ENCODE data around the gene LENG8. TPM values are rescaled to one million over a fixed set of nuclear protein-coding genes. Genes with fewer than 3 reads are reported as not detected.

LENG8 gene
- total RNA-seq, 3 donors from 2014 or later (not counting 1 experiment from before 2014, with no cell fraction given), result 479 to 563 (median 507) TPM

DNA sequence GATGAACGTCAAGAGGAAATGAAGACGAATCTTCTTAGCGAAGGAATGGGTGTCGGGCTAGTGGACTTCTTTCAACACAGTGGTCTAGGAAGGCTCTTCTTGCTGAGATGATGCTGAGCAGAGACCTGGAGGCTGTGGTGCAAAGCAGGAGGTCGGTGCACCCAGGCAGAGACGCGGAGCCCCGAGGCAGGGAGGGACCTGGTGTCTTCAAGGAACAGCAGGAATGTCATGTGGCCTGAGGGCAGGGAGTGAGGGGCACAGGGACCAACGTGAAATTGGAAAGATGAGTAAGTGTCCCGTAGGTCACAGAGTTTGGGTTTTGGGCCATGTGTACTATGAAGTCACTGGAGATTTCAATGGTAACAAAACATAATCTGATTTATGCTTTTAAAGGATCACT is 35.5 kb downstream of the LENG8 start:
- Histone ChIP-seq H3K4me3 (ENCODE audit: low read length) (no peak overlapping the region), H3K9me3 (ENCODE audit: control insufficient read depth, insufficient read depth, low read length) (no peaks in the 10 kb centered on the region), H3K36me3 (ENCODE audit: control insufficient read depth, insufficient read depth, low read length) (no peaks in the 10 kb centered on the region), H3K27ac (ENCODE audit: low read length) (no peak overlapping the region), H3K4me1 (ENCODE audit: control insufficient read depth, insufficient read depth, low read length) (peaks cover 36% of the 10 kb centered on the region), H3K27me3 (ENCODE audit: control insufficient read depth, insufficient read depth, low read length) (peaks cover 9% of the 10 kb centered on the region)
- Mint-ChIP-seq H3K27me3 (ENCODE audit: low read depth in 2 of 2) (peaks cover 23% of the 10 kb centered on the region in 2 donors), H3K4me3 (no peak overlapping the region), H3K9me3 (no peaks in the 10 kb centered on the region), H3K36me3 (no peaks in the 10 kb centered on the region), H3K27ac (no peak overlapping the region), H3K4me1 (peaks cover 33 to 53% of the 10 kb centered on the region in 2 donors)
- intact Hi-C loops (cut with micrococcal nuclease), result loop anchor here (5.0 kb wide), 2 partner anchors 48 to 68 kb away; no protein-coding TSS in a partner anchor
- no peak for DNase-seq
- WGBS (ENCODE audit: insufficient coverage), result 86% methylated on average over 10 of the region's 10 CpGs
- TF ChIP-seq, protein P1, sequence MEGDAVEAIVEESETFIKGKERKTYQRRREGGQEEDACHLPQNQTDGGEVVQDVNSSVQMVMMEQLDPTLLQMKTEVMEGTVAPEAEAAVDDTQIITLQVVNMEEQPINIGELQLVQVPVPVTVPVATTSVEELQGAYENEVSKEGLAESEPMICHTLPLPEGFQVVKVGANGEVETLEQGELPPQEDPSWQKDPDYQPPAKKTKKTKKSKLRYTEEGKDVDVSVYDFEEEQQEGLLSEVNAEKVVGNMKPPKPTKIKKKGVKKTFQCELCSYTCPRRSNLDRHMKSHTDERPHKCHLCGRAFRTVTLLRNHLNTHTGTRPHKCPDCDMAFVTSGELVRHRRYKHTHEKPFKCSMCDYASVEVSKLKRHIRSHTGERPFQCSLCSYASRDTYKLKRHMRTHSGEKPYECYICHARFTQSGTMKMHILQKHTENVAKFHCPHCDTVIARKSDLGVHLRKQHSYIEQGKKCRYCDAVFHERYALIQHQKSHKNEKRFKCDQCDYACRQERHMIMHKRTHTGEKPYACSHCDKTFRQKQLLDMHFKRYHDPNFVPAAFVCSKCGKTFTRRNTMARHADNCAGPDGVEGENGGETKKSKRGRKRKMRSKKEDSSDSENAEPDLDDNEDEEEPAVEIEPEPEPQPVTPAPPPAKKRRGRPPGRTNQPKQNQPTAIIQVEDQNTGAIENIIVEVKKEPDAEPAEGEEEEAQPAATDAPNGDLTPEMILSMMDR (IDR thresholded peaks at IDR 0.05), result no peak
- no peak for ATAC-seq

DNA sequence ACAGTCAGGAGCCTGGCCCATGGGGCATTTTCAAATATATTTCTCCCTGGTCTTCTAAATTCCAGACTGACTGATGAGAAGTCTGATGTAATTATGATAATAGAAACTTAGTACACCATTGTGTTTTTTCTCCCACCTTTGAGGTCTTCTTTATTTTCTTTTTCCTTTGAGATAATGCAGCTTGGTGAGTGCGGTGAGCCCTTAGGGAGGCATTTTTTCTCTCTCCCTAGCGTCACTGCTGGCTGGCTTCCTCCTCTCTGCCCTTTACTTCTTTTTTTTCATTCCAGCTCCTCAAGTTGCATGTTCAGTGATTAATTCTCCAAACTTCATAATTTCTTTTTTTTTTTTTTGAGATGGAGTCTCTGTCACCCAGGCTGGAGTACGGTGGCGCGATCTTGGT is 36.9 kb downstream of the LENG8 start:
- H3K4me1 ChIP-seq (ENCODE audit: control insufficient read depth, insufficient read depth, low read length), result peaks cover 25% of the 10 kb centered on the region
- peaks cover 19 to 41% of the 10 kb centered on the region in 2 donors for H3K4me1 Mint-ChIP-seq
- no peak overlapping the region for H3K4me3 Mint-ChIP-seq
- peaks cover 28 to 29% of the 10 kb centered on the region in 2 donors for H3K27me3 Mint-ChIP-seq (ENCODE audit: low read depth in 2 of 2)
- no peak overlapping the region for H3K4me3 ChIP-seq (ENCODE audit: low read length)
- H3K27ac Mint-ChIP-seq, result no peak overlapping the region
- 83% methylated on average over 5 of the region's 5 CpGs for WGBS (ENCODE audit: insufficient coverage)
- DNase-seq (no peak), ATAC-seq (no peak)
- peaks cover 13% of the 10 kb centered on the region for H3K27me3 ChIP-seq (ENCODE audit: control insufficient read depth, insufficient read depth, low read length)
- H3K9me3 Mint-ChIP-seq, result no peaks in the 10 kb centered on the region
- no peaks in the 10 kb centered on the region for H3K36me3 Mint-ChIP-seq
- intact Hi-C loops (cut with micrococcal nuclease), result no loop called here
- no peak overlapping the region for H3K27ac ChIP-seq (ENCODE audit: low read length)
- TF ChIP-seq, protein P1 (IDR thresholded peaks at IDR 0.05), result no peak
- H3K9me3 ChIP-seq (ENCODE audit: control insufficient read depth, insufficient read depth, low read length), result no peaks in the 10 kb centered on the region
- no peaks in the 10 kb centered on the region for H3K36me3 ChIP-seq (ENCODE audit: control insufficient read depth, insufficient read depth, low read length)

DNA sequence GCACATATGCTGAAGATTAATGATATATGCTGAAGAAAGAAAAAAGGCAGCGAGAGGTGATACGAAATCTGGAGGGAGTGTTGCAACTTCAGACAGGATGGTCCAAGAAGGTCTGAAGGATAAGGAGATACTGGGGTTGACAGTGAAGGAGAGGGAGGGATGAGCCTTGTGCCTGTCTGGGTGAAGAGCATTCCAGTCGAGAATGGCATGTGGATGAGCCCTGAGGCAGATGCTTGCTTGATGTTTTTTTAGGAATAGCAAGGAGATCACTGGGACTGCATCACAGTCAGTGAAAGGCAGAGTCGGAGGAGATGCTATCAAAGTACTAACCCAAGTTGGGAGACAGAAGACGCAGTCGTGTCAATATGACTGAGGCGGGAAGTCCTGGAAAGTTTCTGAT is 40.3 kb downstream of the LENG8 start:
- H3K9me3 Mint-ChIP-seq, result no peaks in the 10 kb centered on the region
- H3K4me3 ChIP-seq (ENCODE audit: low read length), result no peak overlapping the region
- no peaks in the 10 kb centered on the region for H3K9me3 ChIP-seq (ENCODE audit: control insufficient read depth, insufficient read depth, low read length)
- H3K27me3 Mint-ChIP-seq (ENCODE audit: low read depth in 2 of 2), result peaks cover 27 to 34% of the 10 kb centered on the region in 2 donors
- DNase-seq (no peak), ATAC-seq (no peak)
- H3K27ac Mint-ChIP-seq, result no peak overlapping the region
- no peak overlapping the region for H3K27ac ChIP-seq (ENCODE audit: low read length)
- no peaks in the 10 kb centered on the region for H3K36me3 Mint-ChIP-seq
- H3K27me3 ChIP-seq (ENCODE audit: control insufficient read depth, insufficient read depth, low read length), result peaks cover 10% of the 10 kb centered on the region
- peaks cover 0 to 23% of the 10 kb centered on the region in 2 donors for H3K4me1 Mint-ChIP-seq
- H3K4me1 ChIP-seq (ENCODE audit: control insufficient read depth, insufficient read depth, low read length), result no peaks in the 10 kb centered on the region
- intact Hi-C loops (cut with micrococcal nuclease), result no loop called here
- 84% methylated on average over 7 of the region's 7 CpGs for WGBS (ENCODE audit: insufficient coverage)
- H3K36me3 ChIP-seq (ENCODE audit: control insufficient read depth, insufficient read depth, low read length), result no peaks in the 10 kb centered on the region
- H3K4me3 Mint-ChIP-seq, result no peak overlapping the region
- TF ChIP-seq, protein P1 (IDR thresholded peaks at IDR 0.05), result no peak

DNA sequence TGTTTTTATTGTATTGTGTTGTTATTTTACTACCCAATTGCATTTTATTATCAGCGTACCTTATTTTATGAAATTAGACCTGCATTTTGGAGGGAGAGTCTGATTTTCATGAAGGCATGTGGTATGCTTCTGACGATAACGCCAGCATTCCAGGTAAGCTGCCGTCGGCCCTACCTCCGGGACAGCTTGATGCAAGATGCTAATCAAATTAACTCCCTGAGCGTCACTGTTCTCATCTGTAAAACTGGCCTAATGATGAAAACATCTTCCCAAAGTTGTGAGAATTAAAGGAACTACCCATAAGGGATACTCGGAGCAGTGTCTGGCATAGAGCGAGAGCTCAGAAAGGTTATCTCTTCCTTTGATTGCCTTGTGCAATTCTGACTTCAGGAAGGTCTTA is 40.8 kb downstream of the LENG8 start:
- WGBS (ENCODE audit: insufficient coverage), result 82% methylated on average over 9 of the region's 9 CpGs
- no peak overlapping the region for H3K4me3 Mint-ChIP-seq

More for the DNA sequence above, 40.8 kb downstream of the LENG8 start:
- Mint-ChIP-seq H3K27me3 (ENCODE audit: low read depth in 2 of 2) (peaks cover 25 to 33% of the 10 kb centered on the region in 2 donors), H3K4me1 (peaks cover 0 to 21% of the 10 kb centered on the region in 2 donors), H3K27ac (no peak overlapping the region), H3K9me3 (no peaks in the 10 kb centered on the region), H3K36me3 (no peaks in the 10 kb centered on the region)
- Histone ChIP-seq H3K36me3 (ENCODE audit: control insufficient read depth, insufficient read depth, low read length) (no peaks in the 10 kb centered on the region), H3K27ac (ENCODE audit: low read length) (no peak overlapping the region), H3K9me3 (ENCODE audit: control insufficient read depth, insufficient read depth, low read length) (no peaks in the 10 kb centered on the region), H3K4me3 (ENCODE audit: low read length) (no peak overlapping the region), H3K4me1 (ENCODE audit: control insufficient read depth, insufficient read depth, low read length) (no peaks in the 10 kb centered on the region), H3K27me3 (ENCODE audit: control insufficient read depth, insufficient read depth, low read length) (peaks cover 9% of the 10 kb centered on the region)
- TF ChIP-seq, protein P1 (IDR thresholded peaks at IDR 0.05), result no peak
- intact Hi-C loops (cut with micrococcal nuclease), result no loop called here
- ATAC-seq (no peak), DNase-seq (no peak)

Measured in natural killer cell (primary cell).